Measurements from ENCODE around the gene LARGE1. TPM values are rescaled to one million over a fixed set of nuclear protein-coding genes. Genes with fewer than 3 reads are reported as not detected.

Gene LARGE1
- total and polyA plus RNA-seq, 2 of the 4 experiments (the other 2 are of a cell fraction), result 6.2 to 12.4 TPM

DNA sequence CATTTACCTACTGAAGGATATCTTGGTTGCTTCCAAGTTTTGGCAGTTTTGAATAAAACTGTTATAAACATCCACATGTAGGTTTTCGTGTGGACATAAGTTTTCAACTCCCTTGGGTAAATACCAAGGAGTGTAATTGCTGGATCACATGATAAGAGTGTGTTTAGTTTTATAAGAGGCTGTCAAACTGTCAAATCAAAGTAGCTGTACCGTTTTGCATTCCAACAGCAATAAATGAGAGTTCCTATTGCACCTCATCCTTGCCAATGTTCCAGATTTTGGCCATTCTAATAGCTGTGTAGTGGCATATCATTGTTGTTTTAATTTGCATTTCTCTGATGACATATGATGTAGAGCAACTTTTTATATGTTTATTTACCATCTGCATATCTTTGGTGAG, 671.3 kb downstream of the LARGE1 start:
- dilution Hi-C loops (cut with HindIII; ENCODE audit: low sequenced_read_pairs, unreplicated experiment) (no loop called here), intact Hi-C loops (cut with micrococcal nuclease) (no loop called here), in situ Hi-C loops (cut with MboI; ENCODE audit: low sequenced_read_pairs) (no loop called here)
- H3K4ac ChIP-seq (ENCODE audit: low read depth, low read length), result no peak overlapping the region
- H4K8ac ChIP-seq (ENCODE audit: low read depth in 2 of 2, low read length in 2 of 2), result no peak overlapping the region
- no peak overlapping the region for H2AK5ac ChIP-seq (ENCODE audit: low read depth, low read length)
- H3K14ac ChIP-seq (replicated peaks; ENCODE audit: low read depth, low read length), result no peak overlapping the region
- ChIA-PET POLR2A (ENCODE audit: unreplicated experiment) (no interaction called here), CTCF (no interaction called here)
- no peak overlapping the region for H4K91ac ChIP-seq (ENCODE audit: insufficient read depth, low read depth, low read length)
- H2BK15ac ChIP-seq (ENCODE audit: low read depth, low read length), result no peak overlapping the region
- no peak overlapping the region for H3K18ac ChIP-seq (ENCODE audit: low read depth, low read length)
- H3K9me1 ChIP-seq (ENCODE audit: insufficient read depth, low read length), result no peaks in the 10 kb centered on the region
- no peak overlapping the region for H4K5ac ChIP-seq (ENCODE audit: low read depth, low read length)
- no peak overlapping the region for H3K27ac ChIP-seq (ENCODE audit: insufficient read depth, low read length)
- BruUV-seq (replicated peaks), result no TSS peak
- TF ChIP-seq, protein P1, sequence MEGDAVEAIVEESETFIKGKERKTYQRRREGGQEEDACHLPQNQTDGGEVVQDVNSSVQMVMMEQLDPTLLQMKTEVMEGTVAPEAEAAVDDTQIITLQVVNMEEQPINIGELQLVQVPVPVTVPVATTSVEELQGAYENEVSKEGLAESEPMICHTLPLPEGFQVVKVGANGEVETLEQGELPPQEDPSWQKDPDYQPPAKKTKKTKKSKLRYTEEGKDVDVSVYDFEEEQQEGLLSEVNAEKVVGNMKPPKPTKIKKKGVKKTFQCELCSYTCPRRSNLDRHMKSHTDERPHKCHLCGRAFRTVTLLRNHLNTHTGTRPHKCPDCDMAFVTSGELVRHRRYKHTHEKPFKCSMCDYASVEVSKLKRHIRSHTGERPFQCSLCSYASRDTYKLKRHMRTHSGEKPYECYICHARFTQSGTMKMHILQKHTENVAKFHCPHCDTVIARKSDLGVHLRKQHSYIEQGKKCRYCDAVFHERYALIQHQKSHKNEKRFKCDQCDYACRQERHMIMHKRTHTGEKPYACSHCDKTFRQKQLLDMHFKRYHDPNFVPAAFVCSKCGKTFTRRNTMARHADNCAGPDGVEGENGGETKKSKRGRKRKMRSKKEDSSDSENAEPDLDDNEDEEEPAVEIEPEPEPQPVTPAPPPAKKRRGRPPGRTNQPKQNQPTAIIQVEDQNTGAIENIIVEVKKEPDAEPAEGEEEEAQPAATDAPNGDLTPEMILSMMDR (conservative IDR thresholded peaks at IDR 0.05; ENCODE audit: low read depth, low read length), result no peak
- TF ChIP-seq MAFK (IDR thresholded peaks at IDR 0.05; ENCODE audit: low read depth, low read length), result no peak
- no peak overlapping the region for H3K23ac ChIP-seq (ENCODE audit: low read depth, low read length)
- H2AFZ ChIP-seq (replicated peaks; ENCODE audit: low read length, poor library complexity), result no peak overlapping the region
- H3K56ac ChIP-seq (ENCODE audit: extremely low read depth, insufficient read depth, low read length), result no peak overlapping the region
- H2BK20ac ChIP-seq (ENCODE audit: low read depth, low read length), result no peak overlapping the region
- H2AK9ac ChIP-seq (replicated peaks; ENCODE audit: low read depth, low read length, poor library complexity), result no peak overlapping the region
- no peaks in the 10 kb centered on the region for H4K20me1 ChIP-seq (ENCODE audit: insufficient read depth, low read length)
- H3K4me3 ChIP-seq (ENCODE audit: insufficient read depth, low read depth, low read length), result no peak overlapping the region
- H3K27me3 ChIP-seq (ENCODE audit: control insufficient read depth, insufficient read depth, low read length), result no peaks in the 10 kb centered on the region
- no peak overlapping the region for H3K4me2 ChIP-seq (ENCODE audit: low read depth, low read length)
- no peaks in the 10 kb centered on the region for H3K9me3 ChIP-seq (ENCODE audit: control insufficient read depth, insufficient read depth, low read length)
- ATAC-seq (ENCODE audit: low read depth) (no peak), DNase-seq (no peak)
- H2BK120ac ChIP-seq (ENCODE audit: low read depth, low read length), result no peak overlapping the region
- H3K4me1 ChIP-seq (ENCODE audit: control insufficient read depth, insufficient read depth, low read length), result no peaks in the 10 kb centered on the region
- H3K9ac ChIP-seq (ENCODE audit: low read depth, low read length), result no peak overlapping the region
- no peaks in the 10 kb centered on the region for H3K36me3 ChIP-seq (ENCODE audit: control insufficient read depth, insufficient read depth, low read length)
- no peaks in the 10 kb centered on the region for H3K79me1 ChIP-seq (ENCODE audit: low read depth in 1 of 2, low read length in 2 of 2)
- WGBS, 2 experiments (ENCODE audit: extremely low coverage in 2 of 2, insufficient read length in 1 of 2), result no CpG with 5 or more reads among the region's 2 CpGs
- no peak overlapping the region for H2BK5ac ChIP-seq (ENCODE audit: low read depth, low read length, poor library complexity, severe bottlenecking)

Data from IMR-90 (cell line).